Fibroblast of villous mesenchyme (primary cell): ENCODE results near the gene RBM4B. TPM values are rescaled to one million over a fixed set of nuclear protein-coding genes. Genes with fewer than 3 reads are reported as not detected.

Experiments used
- DNase-seq: peaks from one replicate; pipeline ENCODE4 v3.0.0-alpha.2; 2010; ENCODE audit warnings: low read depth
- H3K4me3 ChIP-seq: 2 replicates; pipeline ENCODE4 v1.5.1; 2011; ENCODE audit warnings: low read depth, mild to moderate bottlenecking, low read length
- total RNA-seq: library from RNA; depleted of rRNA; stranded (reverse); fragments of >200 nt; gene quantifications from 2 replicates; pipeline ENCODE4 v1.2.3, GENCODE V29; 2012
- TF ChIP-seq, protein P1 (sequence below): IDR thresholded peaks from 2 replicates; pipeline ENCODE4 v1.5.1; 2012; ENCODE audit warnings: low read depth, mild to moderate bottlenecking, low read length; ENCODE audit not compliant: insufficient read depth

RBM4B gene
- total RNA-seq, 1 donor: 27.2 TPM

DNA sequence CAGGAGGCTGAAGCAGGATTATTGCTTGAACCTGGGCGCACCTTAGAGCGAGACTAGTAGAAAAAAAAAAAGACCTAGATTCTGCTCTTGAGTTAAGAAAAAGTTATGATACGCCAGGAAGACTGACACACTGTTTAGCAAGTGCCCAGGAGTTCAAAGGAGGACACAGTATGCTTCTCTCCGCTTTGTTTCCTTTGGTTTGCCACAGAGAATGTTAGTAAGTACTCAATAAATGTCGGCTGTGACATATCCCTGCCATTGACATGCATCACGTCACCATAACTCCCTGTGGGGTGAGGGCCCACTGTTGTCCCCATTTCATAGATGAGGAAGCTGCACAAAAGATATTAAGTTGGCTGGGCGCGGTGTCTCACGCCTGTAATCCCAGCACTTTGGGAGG is 44.3 kb upstream of the RBM4B start:
- no peak overlapping the region for H3K4me3 ChIP-seq
- DNase-seq: no peak
- TF ChIP-seq, protein P1, sequence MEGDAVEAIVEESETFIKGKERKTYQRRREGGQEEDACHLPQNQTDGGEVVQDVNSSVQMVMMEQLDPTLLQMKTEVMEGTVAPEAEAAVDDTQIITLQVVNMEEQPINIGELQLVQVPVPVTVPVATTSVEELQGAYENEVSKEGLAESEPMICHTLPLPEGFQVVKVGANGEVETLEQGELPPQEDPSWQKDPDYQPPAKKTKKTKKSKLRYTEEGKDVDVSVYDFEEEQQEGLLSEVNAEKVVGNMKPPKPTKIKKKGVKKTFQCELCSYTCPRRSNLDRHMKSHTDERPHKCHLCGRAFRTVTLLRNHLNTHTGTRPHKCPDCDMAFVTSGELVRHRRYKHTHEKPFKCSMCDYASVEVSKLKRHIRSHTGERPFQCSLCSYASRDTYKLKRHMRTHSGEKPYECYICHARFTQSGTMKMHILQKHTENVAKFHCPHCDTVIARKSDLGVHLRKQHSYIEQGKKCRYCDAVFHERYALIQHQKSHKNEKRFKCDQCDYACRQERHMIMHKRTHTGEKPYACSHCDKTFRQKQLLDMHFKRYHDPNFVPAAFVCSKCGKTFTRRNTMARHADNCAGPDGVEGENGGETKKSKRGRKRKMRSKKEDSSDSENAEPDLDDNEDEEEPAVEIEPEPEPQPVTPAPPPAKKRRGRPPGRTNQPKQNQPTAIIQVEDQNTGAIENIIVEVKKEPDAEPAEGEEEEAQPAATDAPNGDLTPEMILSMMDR: no peak

DNA sequence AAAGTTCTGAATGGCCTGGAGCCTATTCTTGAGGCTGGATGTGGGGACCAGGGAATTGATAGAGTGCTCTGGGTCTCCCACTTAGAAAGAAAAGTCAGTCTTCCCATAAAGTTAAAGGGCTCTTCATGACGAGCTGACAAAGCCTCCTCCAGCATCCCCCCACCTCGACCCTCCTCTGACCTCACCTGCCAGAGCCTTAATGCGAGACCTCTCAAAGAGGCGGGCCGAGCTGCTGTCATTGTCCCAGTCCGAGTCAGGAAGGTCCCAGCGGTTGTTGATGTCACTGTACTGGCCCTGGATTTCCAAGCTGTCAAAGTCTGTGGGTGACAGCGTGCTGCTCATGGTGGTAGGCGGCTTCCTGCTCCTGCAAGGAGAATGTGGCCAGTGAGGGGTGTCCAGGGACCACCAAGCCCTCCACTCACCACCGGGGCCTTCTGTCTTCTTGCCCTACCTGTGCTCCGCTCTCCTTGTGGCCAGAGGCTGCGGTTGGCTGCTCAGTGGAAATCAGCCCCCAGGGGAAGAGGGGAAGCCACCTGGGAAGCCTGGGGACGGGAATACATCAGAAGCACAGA is 43.3 kb upstream of the RBM4B start:
- DNase-seq: no peak
- TF ChIP-seq, protein P1: no peak
- H3K4me3 ChIP-seq: no peak overlapping the region

DNA sequence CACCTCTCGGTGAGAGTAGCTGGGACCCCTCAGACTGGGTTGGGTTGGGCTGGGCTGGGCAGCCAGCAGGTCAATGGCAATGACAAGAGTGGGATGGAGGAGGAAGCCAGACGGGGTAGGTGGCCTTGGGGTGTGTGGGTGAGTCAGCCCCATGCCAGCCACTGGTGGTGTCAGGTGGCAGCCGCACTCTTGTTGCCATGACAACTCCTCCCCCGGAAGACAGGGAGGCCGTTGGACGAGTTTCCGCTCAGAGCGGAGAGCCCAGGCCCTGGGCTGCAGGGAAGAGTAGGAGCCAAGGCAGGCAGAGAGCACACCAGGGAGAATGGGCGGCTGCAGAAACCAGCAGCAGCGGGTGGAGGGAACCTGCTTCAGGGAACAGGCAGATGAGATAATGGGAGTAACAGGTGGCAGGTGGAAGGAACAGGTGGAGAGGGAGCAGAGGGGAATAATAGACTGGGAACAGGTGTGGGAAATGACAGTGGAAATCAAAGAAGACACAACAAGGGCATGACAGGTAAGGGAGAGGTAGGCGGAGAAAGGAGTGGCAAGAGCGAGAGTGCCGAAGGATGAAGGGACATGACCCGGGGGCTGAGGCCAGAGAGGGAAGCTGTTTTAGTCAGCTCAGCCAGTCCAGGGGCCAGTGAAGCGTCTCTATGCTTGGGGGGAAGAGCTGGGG is 42.7 kb upstream of the RBM4B start:
- no peak for DNase-seq
- TF ChIP-seq, protein P1: no peak
- no peak overlapping the region for H3K4me3 ChIP-seq

DNA sequence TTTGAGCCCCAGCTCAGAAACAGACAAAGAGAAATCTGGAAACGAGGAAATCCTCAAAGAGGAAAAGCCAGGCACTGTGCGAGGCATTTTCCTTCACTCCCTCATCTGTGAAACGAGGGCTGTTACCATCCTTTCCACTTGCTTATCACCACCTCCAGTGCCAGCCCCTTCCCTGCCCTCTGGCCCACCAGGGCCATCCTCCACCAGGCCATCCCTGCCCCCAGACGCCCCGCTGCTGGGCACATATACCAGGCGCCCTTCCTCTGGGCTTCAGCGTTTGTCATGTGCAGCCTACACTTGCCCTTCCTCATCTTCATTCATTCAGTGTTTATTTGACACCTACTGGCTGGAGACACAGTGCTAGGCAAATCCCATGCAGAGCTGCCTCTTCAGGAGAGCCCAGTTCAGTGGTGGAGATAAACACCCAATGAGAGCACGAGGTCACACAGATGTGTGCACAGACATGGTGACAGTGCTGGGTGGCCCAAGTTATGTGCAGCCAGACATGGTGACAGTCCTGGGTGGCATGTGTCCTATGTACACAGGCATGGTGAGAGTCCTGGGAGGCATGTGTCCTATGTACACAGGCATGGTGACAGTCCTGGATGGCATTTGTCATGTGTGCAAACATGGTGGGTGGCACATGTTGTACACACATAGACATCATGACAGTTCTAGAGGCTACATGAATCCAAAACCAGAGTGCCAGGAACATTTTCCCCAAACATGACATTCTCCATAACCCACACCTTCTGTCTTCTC is 41.6 kb upstream of the RBM4B start:
- no peak for DNase-seq
- no peak overlapping the region for H3K4me3 ChIP-seq
- TF ChIP-seq, protein P1: no peak

DNA sequence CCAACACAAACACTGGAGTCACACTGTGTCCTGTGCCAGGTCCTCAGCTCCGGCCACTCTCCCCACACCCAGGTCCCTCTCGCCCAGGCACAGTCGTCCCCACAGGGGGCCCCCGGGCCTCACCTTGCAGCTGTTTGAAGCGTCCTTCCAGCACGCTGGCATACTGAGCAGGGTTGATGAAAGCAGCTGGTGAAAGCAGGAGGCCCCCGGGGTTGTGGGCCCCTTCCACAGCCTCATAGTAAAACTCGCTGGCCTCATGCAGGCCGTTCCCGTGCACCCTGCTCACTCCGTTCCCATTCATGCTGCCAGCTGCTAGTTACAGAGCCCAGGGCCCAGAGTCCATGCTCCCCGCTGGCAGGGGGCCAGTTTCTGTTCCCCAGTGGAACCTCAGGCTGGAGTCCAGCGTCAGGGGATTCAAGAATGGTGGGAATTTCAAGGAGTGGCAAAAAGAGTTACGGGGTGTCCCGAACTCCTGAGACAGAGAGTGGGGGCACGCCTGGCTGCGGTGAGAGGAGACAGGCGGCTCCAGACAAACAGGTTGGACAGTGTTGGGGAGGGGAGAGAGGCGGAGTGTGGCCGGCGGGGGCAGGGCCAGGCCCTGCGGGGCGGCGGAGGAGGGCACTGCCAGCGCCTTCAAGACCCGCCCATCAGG is 40.8 kb upstream of the RBM4B start:
- DNase-seq: no peak
- TF ChIP-seq, protein P1: peak; percentile 21
- no peak overlapping the region for H3K4me3 ChIP-seq

DNA sequence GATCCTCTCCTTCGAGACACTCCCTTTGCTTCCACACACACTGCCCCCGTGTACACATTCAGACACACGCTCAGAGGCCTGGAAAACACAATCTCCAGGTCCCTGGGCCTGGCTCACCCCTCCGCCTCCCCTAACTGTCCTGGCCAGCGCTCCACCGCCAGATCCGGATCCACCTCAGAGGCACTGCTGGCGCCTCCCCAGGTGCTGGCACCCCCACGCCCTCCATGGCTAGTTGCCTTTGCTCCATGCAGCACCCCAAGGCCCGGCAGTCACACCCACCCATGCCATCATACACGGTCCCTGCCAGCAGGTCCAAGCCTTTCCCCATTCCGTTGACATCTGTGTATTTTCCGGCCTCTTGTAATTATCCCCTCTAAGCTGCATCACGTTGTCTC is 40.2 kb upstream of the RBM4B start:
- TF ChIP-seq, protein P1: no peak
- no peak for DNase-seq
- no peak overlapping the region for H3K4me3 ChIP-seq
